Hematopoietic multipotent progenitor cell treated with erythropoietin and hydrocortisone succinate and interleukin-3 and kit ligand, for 15 days (in vitro differentiated cells): ENCODE data around the gene SLC25A29.
"Not testable (repeated sequence)": the region's sequence is repeated elsewhere in the genome, so short reads cannot be mapped to it uniquely, and the experiment has no call there.

Experiments
- DNase-seq: peaks from one replicate; pipeline ENCODE4 v3.0.0-alpha.2; 2015; ENCODE audit warnings: low spot score

Gene SLC25A29

GRCh38 chr14:100306101-100306997, at the start of gene SLC25A29:
SLC25A29 (minus strand) TSS chr14:100306444; CDS start chr14:100306232, 212 bp downstream.
- DNase-seq, result peak; percentile 54

GRCh38 chr14:100350986-100351385, 44.7 kb upstream of the SLC25A29 start:
- DNase-seq, result no peak

GRCh38 chr14:100350276-100350926, 44.2 kb upstream of the SLC25A29 start:
- no peak for DNase-seq

- no peak for DNase-seq
These were observed 42.8 kb upstream of the SLC25A29 start for GRCh38 chr14:100348784-100349685.

- DNase-seq, result no peak
These were observed 42.0 kb upstream of the SLC25A29 start for GRCh38 chr14:100348253-100348729.

- DNase-seq, result no peak
These were observed 40.3 kb upstream of the SLC25A29 start for GRCh38 chr14:100346306-100347091.

- DNase-seq, result no peak
These were observed 39.5 kb upstream of the SLC25A29 start for GRCh38 chr14:100345711-100346110.

- not testable (repeated sequence) for DNase-seq
These were observed 38.4 kb upstream of the SLC25A29 start for GRCh38 chr14:100344657-100345056.

- not testable (repeated sequence) for DNase-seq
These were observed 36.6 kb upstream of the SLC25A29 start for GRCh38 chr14:100342826-100343225.

GRCh38 chr14:100342195-100342594, 36.0 kb upstream of the SLC25A29 start:
- DNase-seq, result no peak

- DNase-seq, result no peak
These were observed 35.2 kb upstream of the SLC25A29 start for GRCh38 chr14:100341301-100342031.

- DNase-seq, result no peak
These were observed 34.2 kb upstream of the SLC25A29 start for GRCh38 chr14:100340423-100340813.

- no peak for DNase-seq
These were observed 33.6 kb upstream of the SLC25A29 start for GRCh38 chr14:100339766-100340422.

- no peak for DNase-seq
These were observed 30.6 kb upstream of the SLC25A29 start for GRCh38 chr14:100336618-100337530.

- no peak for DNase-seq
These were observed 28.7 kb upstream of the SLC25A29 start for GRCh38 chr14:100334904-100335303.

GRCh38 chr14:100333827-100334226, 27.6 kb upstream of the SLC25A29 start:
- no peak for DNase-seq

GRCh38 chr14:100333311-100333710, 27.1 kb upstream of the SLC25A29 start:
- DNase-seq, result no peak

GRCh38 chr14:100332797-100333196, 26.6 kb upstream of the SLC25A29 start:
- DNase-seq, result no peak
